Left renal pelvis (tissue), 4 donors: ENCODE data around the gene HECTD4. TPM values are rescaled to one million over a fixed set of nuclear protein-coding genes. Genes with fewer than 3 reads are reported as not detected.

ENCODE experiments used
- DNase-seq, 4 donors: peaks; one replicate each; pipeline ENCODE4 v3.0.0-alpha.2; 2013; ENCODE audit warnings: low read depth in 4 of 4, low spot score in 3 of 4
- polyA plus RNA-seq, 4 donors: library from polyadenylated mRNA; unstranded; fragments of 120-200 nt; gene quantifications; one replicate each; pipeline ENCODE4 v1.2.1, GENCODE V29; 2013; ENCODE audit not compliant: insufficient read length in 4 of 4

HECTD4 gene
- polyA plus RNA-seq, 4 donors = 43.6 to 69.9 (median 50.9) TPM

DNA sequence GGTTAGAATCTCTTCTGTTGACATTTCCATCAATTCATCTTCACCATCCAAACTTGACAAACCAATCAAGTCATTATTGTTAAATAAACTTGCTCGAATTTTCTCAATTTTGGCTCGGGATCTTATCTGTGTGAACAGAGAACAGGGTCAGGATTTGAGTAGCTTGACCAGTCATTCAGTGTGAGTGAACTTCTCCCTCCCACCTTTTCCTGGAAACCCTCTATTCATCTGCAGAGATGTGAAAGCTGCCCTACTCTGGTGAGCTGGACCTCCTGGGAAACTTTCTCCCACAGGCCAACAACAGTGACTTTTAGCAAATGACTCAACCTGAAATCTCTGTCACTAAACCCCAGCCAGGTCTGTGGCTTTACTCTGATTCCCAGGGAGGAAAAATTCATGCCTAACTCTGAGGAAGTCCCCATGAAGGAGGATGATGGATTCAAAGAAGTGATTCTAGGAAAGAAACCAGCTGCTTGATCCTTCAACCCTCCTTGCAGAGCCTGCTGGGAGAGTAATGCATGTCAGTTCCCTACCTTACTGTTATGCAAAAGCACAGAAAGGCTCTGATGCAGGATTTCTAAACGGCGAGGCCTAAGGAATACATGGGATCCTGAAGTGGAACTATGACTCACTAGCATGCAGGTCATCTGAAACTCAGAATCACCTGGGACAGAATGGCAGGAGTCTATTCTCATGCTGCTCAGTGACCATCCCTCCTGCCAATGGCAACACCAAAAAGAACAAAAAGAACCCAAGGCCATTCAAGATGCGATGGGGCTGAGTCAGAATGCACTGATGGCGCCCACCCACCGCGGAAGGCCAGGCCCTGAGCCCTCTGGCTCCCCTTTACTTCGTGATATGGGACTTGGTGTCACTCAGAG lies 198.8 kb downstream of the HECTD4 start:
- DNase-seq = no peak

DNA sequence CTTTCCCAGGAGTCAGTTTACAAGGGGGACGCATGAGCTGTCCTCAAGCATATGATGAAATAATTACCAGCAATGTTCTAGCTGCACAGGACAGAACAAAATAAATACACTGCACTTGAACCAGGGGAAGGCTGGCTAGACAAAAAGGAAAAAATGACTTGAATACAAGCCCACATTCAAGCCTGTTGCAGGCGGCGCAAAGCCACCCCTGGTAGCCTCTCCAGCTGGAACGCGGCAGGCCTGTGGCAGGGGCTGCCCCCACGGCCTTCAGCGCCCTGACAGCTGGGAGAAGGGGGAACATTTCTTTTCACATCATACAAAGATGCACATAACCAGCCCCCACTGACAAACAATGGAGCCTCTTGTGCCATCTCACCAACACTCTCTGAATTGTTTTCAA lies 199.7 kb downstream of the HECTD4 start:
- DNase-seq = no peak

DNA sequence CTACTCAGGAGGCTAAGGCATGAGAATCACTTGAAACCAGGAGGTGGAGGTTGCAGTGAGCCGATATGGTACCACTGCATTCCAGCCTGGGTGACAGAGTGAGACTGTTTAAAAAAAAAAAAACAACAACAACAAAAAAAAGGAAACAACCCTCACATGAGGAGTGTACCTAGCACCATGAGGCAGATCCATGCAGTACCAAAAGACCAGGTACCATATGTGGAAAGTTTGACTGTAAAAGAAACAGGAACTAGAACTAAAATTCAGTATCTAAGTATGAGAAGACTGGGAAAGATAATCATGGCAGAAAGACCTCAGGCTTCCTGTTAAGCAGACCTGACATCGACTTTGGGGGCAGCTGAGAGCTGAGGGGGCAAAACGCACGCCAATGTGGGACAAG lies 201.8 kb downstream of the HECTD4 start:
- DNase-seq = no peak

DNA sequence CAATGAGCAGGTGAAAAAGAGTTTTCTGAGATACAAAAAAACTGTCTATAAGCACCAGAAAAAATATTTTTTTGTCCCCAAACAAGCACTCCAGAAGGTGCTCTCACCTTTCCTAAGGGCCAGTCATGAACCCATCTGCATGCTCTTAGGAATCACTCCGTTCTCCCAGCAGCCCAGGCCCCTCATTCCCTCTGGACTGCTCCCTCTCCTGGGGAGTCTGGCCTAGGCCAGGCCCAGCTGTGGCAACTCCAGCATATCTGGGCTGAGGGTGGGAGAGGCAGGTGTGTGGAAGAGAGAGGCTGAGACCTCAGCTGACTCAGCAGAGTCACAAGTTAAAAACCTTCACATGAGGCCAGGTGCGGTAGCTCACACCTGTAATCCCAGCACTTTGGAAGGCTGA lies 202.3 kb downstream of the HECTD4 start:
- DNase-seq = no peak

DNA sequence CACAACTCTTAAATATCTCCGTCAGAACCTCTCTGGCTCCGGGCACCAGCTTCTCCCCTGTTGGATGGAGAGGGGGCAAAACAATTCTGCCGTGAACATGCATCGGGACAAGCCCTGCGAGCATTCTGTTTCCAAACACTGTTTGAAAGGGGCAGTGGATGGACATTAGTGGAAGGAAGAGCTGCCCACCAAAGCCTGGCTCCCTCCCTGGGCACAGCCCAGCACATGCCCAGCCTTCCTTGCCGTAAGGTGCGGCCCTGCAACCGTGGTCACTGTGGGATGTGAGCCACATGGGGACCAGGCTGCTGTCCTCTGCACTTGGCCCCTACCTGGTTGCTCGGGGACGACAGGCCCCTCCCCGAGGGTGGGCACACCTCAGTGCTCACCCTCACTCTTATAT lies 202.9 kb downstream of the HECTD4 start:
- no peak for DNase-seq

DNA sequence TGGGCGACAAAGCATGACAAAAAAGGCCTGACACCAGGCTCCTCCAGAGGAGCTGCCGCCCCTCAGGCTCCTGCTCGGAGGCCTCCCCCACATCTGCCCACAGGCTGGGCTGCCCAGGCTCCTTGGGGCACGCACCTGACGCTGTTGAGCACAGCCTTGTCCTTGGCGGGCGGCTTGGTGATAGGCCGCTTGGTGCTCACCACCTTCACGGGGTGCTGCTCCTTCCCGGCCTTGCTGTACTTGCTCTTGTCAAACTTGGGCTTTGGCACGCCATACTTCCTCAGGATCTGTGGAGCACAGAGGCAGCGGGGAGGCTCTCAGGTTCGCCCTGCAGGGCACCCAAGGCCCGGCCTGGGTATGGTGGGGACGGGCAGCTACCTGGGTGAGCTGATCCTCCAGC lies 203.4 kb downstream of the HECTD4 start:
- DNase-seq = no peak

DNA sequence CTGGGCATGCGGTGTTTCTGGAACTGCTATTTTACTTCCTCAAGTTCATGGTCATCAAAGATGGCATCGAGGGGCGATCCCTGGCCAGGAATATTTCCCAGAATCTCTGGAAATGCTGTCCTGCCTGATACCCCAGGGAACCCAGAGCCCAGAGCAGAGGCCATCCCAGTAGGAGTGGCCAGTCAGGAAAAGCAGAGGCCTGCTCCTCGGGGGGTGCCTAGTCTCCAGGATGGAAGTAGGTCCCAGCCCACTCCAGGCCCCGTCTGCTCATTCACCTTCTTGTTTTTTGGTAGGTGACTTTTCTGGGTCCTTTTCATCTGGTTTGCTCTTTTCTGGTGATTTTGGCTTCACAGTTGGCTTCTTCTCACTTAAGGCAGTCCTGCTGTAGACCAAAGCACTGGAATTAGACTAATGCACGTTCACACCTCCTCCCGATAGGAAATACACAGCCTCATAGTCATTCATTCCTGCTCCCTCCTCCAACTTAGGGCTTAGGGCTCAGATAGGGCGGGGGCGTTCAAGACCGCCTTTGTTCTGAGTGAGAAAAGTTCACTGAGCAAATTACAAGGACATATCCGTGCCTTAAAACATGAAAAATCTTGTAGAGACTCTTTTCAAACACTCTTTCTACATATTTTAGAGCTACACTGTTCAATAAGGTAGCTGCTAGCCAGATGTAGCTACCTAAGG lies 205.8 kb downstream of the HECTD4 start:
- DNase-seq = no peak

DNA sequence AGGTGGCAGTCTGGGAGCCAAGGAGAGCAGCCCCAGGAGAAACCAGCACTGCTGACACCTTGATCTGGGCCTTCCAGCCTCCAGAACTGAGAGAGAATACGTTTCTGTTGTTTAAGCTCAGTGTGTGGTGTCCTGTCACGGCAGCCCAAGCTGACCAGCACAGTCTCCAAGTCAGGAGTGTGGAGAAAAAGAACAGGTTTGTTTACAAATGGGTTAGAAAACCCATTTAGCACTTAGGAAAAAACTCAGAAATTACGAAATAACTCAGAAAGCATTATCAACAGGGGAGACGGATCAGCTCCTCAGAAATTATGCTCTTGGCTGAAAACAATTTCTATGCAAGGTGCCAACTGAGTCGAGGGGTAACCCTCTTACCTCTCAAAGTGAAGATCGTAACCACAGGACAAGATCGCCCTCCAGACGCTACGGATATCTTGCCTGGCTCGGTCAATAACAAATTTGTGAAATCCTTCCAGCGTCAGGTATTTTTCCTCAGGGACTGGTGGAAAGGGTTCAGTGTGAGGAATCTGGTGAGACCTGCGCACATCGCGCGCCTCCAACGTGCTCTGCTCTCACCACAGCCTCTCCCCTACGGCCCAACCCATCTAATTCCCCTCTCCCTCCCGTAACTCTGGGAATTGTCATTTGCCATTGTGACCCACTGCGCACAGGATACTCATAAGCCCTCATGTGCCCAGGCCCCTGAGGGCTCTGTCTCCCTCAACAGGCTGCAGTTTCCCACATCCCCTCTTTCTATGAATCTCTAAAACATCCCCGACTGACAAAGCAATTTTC lies 206.7 kb downstream of the HECTD4 start:
- DNase-seq = no peak

DNA sequence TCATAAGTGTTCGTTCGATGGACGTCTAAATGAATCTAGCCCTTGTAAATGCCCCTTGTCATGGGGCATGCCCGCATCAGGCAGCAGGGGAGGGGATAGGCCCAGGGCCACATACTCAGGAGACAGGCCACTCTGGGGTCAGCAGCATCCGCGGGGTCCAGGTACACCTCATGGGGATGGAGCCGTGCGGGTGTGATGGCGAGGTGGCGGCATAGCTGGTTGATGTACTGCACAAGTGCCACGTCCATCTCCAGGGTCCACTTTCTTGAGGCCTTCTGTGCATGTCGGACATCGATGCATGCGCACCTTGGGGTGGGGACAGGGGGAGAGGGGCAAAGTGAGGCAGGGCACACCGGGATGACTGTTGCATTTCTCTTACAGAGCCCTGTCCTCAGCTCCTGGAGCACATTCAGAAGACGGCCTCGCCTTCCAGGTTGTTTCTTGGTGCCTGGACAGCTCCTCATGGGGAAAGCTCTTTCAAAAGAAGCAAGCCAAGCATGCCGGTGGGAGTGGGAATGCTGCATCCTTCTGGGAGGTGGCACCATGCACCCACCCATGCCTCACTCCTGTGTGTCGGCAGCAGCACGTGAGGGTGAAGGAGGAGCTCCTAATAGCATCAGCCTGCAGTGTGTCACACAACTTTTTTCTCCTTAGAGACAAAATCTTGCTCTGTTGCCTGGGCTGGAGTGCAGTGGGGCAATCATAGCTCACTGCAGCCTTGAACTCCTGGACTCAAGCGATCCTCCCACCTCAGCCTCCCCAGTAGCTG lies 209.5 kb downstream of the HECTD4 start:
- no peak for DNase-seq

DNA sequence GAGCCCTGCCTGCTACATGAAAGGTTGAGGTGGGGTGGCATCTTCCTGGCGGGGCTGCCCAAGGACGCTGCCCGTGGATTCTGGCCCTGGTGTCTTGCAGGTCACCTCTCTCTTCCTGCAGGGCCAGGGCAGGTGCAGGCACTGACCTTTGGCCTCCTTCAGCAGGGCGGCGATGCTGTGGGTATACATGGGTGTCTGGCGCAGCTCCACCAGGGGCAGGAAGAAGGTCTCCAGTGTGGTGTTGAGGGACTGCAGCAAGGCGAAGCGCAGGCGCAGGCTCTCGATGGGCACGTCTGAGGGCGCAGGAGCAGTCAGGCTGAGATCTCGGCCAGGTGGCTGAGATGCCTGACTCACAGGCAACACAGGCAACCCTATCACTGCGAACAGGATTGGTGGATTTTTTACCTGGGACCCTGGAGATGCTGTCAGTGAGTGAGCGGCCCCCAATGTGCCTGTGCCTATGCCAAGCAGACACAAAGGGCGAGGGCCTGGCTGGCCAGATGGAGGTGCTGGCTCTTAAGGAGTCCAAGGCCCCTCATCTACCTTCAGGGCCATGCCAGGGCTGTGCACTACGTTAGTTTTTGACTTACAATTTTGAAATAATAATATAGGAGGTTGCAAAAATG lies 211.1 kb downstream of the HECTD4 start:
- DNase-seq = no peak

DNA sequence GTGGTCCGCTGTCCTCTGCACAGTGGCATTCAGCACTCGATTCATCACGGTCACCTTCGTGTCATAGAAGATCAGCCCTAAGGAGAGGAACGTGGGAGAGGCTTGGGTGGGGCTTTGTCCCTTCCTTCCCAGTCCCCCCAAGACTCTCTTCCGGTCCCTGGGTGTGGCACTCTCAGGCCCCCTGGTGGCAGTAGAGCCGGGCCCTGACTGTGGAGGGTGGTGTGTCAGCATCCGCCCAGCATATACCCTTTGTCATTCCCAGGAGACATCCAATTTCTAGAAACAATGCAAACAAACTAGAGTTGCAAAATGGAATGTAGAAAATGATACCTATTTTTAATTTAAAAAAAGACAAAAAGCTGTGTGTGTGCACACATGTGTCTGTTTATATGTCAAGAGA lies 211.9 kb downstream of the HECTD4 start:
- DNase-seq = no peak

DNA sequence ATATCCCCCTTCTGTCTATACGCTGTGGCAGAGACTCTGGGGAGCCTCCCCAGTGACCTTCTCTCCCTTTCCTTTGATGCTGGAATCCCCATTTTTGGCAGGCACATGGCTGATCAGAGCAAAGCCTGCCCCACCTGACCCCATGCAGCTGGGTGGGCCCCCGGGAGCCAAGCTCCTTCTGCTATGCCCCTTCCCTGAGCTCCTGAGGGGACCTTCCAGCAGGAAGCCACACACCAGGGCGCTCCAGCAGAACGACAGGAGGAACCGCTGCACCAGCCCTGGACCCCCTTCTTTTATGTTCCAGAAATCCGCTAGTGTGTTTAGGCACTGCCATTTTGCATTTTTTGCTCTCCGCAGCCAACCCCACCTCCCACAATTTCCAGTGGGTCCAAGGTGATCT lies 212.3 kb downstream of the HECTD4 start:
- no peak for DNase-seq

DNA sequence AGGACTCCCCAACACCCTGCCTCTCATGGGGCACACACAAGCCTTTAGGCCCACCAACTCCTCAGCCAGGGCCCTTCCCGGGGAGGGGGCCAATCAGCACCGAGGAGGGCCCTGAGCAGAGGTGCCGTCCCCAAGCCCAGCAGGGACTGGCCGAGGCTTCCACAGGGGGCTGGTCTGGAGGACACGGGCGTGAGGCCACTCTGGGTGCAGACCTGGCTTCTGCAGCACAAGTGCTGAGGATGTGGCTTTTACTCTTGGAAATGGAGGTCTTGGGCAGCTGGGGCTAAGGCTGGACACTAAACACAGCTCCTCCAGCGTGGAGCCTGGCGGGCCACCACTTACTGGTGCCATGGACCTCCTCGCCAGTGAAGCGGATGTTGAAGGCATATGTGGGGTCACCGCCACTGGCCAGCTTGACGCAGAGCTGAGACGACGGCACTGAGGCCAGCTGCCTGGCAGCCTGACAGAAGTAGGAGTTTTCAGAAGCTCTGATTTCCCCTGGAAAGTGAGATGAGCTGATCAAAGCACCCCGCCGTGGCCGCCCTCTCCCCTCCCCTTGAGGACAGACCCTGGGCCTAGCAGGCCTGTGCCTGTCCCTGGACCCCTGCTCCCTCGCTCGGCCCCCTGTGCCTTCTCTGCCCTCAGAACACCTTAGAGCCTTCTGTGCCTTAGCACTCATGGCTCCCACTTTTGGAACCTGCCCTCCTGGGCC lies 212.9 kb downstream of the HECTD4 start:
- no peak for DNase-seq

DNA sequence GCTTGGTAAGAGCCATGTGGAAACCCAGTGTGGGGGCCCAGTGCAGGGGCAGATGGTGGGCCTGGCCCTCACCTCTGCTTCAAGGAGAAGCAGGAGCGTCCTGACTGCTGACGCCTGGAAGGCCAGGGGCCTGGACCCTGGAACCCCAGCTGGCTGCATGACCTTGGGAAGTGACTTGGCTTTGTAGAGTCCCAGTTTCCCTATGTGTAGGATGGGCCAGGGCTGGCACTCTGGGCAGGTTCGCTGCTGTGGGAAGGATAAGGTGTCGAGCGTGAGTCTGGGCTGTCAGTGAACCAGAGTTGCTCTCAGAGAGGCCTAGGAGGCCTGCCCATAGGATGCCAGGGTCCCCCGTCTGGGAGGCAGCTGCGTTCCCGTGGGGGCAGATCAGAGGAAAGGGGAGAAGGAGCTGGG lies 213.7 kb downstream of the HECTD4 start:
- DNase-seq = no peak

DNA sequence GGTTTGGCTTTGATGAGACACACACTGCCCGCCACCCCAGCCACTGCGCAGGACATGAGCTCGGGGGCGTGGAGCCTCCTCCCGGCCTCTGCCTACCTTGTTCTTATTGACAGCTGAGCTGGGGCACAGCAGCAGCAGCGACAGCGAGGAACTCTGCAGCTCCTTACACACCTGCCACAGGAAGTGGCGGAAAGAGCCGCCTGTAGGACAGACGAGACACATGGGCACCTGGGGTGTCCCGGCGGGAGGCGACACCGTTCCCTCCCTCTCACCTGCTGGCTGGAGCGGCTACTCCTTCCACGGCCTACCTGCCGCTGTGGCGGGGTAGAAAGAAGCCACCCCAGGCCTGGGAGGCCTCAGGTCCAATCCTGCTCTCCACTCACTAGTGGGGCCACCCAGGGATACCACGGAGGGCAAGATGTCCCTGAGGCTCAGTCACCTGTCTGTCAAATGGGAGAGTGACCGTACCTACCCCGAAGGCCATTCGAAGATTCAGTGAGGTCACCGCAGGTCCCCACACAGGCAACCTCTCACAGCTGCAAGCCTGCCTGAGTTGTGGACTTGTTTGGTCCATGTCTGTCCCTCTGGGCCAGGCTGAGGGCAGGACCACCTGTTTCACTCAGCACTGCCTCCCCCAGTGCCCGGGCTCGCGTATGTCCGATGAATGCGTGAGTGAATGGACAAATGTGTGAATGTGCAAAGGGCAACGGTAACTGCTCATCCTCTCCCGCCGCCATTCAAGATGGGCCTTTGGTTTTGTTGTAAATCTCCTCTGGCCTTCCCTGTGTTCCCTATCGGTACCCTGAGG lies 214.3 kb downstream of the HECTD4 start:
- no peak for DNase-seq

DNA sequence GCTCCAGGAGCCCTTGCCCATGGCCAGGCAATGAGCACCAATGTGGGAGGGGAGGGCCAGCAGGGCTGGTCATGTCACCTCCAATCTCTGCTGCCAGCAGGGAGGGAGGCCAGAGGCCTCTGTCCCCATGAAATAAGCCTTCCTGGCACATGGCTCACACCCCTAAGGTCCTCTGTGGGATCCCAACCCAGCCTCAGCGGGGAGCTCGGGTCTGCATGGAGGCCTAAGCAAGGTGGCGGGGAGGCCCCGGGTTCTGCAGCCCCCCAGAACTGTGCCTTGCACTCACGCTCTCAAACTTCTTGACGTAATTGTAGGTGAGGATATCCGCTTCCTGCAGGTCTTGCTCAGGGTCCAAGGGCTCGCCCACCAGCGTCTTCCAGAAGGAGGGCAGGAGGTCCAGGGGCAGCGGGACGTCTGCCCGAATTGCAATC lies 215.2 kb downstream of the HECTD4 start:
- no peak for DNase-seq

DNA sequence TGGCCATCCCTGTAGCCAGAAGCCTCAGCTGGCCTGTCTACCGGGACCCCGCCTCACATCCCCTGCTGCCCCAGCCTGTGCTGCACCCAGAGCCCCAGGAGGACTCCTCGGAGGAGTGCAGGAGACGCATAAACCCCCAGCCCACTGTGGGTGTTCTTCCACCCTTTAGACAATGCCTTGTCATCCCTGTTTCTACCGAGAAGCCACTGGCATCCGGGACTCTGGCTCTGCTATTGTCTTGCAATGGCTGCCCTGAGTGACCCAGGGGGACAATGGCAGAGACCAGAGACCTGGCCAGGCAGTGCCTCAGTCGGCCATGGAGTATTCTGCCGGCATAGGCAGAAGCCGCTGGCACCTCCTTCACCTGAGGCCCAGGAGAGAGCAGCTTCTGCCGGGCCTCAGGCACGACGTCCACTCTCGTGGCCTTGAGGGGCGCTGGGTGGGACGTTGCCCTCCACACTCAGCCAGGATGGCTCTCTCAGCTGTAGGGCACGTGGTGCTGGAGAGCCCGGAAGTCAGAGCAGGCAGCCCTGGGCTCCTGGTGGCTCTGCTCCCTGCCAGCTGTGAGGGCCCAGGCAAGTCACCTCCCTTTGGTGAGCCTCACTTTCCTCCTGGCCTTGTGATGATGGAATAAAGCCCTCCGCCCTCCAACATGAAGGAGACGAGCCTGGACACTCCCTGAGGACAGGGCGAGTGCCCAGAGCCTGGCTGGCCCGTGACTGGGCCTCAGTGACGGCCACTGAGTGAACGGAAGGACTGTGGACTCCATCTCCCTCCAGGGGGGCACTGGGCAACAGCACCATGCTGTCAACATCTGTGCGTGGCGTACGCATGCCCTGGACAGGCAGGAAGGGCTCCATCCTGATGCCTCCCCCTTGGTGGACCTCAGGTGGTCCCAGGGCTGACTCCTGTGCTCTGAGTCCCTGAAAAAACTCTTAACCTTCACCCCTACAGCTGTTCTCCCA lies 215.9 kb downstream of the HECTD4 start:
- no peak for DNase-seq
